B cell (primary cell): ENCODE results near the gene MAGIX. TPM values are rescaled to one million over a fixed set of nuclear protein-coding genes. Genes with fewer than 3 reads are reported as not detected.
A peak's percentile ranks its signal among the peaks of the same experiment; 100 is the strongest.
"Not testable (repeated sequence)": the region's sequence is repeated elsewhere in the genome, so short reads cannot be mapped to it uniquely, and the experiment has no call there.

Experiments
- ATAC-seq: fragments of 200-7000 bp; cut with Tn5 transposase; one replicate; pipeline ENCODE4 v1.10.0; 2021; ENCODE audit warnings: low read depth, mild to moderate bottlenecking, moderate number of reproducible peaks, moderate library complexity
- CTCF ChIA-PET: fragments of 350-600 bp; sonication (Branson Sonifier 250); formaldehyde crosslinking; loops from one replicate; lab custom pipeline; 2021; ENCODE audit warnings: antibody characterized with exemption, inconsistent platforms; lab: Charles Lee
- POLR2A ChIA-PET: fragments of 350-600 bp; sonication (Branson Sonifier 250); formaldehyde crosslinking; loops from one replicate; lab custom pipeline; 2021; ENCODE audit warnings: antibody characterized with exemption; lab: Charles Lee
- DNase-seq: peaks from one replicate; pipeline ENCODE4 v3.0.0; 2013
- H2AFZ ChIP-seq: 2 replicates; pipeline ENCODE4 v1.6.1; 2012; ENCODE audit warnings: mild to moderate bottlenecking, low read depth, low read length; ENCODE audit not compliant: insufficient read depth, poor library complexity, severe bottlenecking
- H3K27ac ChIP-seq, 2 donors: 1 replicate in 1 of 2; 2 replicates in 1 of 2; pipeline ENCODE4 v1.5.1; 2012 to 2013; ENCODE audit warnings: low read length in 2 of 2, mild to moderate bottlenecking in 2 of 2, moderate library complexity in 1 of 2
- H3K27me3 ChIP-seq, 4 experiments: fragments of 200-600 bp in 1 of 4; sonication (generic) in 1 of 4; replicated peaks in 1 of 4; 1 replicate in 2 of 4; 2 replicates in 2 of 4; pipeline versions ENCODE4 v1.6.1 to v1.7.0; 2013 to 2016; ENCODE audit warnings: low read length in 3 of 4, mild to moderate bottlenecking in 2 of 4, mixed read lengths in 1 of 4, moderate library complexity in 1 of 4; ENCODE audit not compliant: insufficient read depth in 4 of 4, control insufficient read depth in 3 of 4; ENCODE audit errors: control extremely low read depth in 1 of 4
- H3K36me3 ChIP-seq, 2 experiments: replicated peaks in 1 of 2; 1 replicate in 1 of 2; 2 replicates in 1 of 2; pipeline versions ENCODE4 v1.6.1 to v1.7.1; 2013; ENCODE audit warnings: low read length in 1 of 2; ENCODE audit not compliant: insufficient read depth in 2 of 2, control insufficient read depth in 1 of 2; ENCODE audit errors: control extremely low read depth in 1 of 2, extremely low read depth in 1 of 2
- H3K4me1 ChIP-seq, 2 donors: fragments of 200-600 bp in 1 of 2; sonication (generic) in 1 of 2; 1 replicate in 1 of 2; 2 replicates in 1 of 2; pipeline versions ENCODE4 v1.5.1 to v1.6.1; 2013 to 2017; ENCODE audit warnings: low read length in 2 of 2; ENCODE audit not compliant: control insufficient read depth in 2 of 2, insufficient read depth in 2 of 2
- H3K4me2 ChIP-seq: replicated peaks from 2 replicates; pipeline ENCODE3; 2012; ENCODE audit warnings: mild to moderate bottlenecking, low read depth, low read length; ENCODE audit not compliant: poor library complexity, severe bottlenecking
- H3K4me3 ChIP-seq, 5 experiments: fragments of 200-600 bp in 1 of 5; sonication (generic) in 1 of 5; 1 replicate in 3 of 5; 2 replicates in 2 of 5; pipeline versions ENCODE4 v1.5.1 to v1.7.0; 2011 to 2016; ENCODE audit warnings: low read length in 4 of 5, mild to moderate bottlenecking in 4 of 5, low read depth in 2 of 5, control low read depth in 1 of 5, moderate library complexity in 1 of 5; ENCODE audit not compliant: insufficient read depth in 1 of 5; ENCODE audit errors: control extremely low read depth in 1 of 5, extremely low read depth in 1 of 5
- H3K79me2 ChIP-seq: fragments of 200-600 bp; sonication (generic); one replicate; pipeline ENCODE4 v1.6.0; 2016; ENCODE audit warnings: low read length; ENCODE audit not compliant: control insufficient read depth, insufficient read depth
- H3K9ac ChIP-seq: fragments of 200-600 bp; sonication (generic); 2 replicates; pipeline ENCODE4 v1.6.1; 2017; ENCODE audit warnings: mild to moderate bottlenecking, low read length, moderate library complexity
- H3K9me3 ChIP-seq, 3 donors: one replicate each; pipeline versions ENCODE4 v1.6.1 to v1.7.1; 2013; ENCODE audit warnings: low read length in 2 of 3; ENCODE audit not compliant: control insufficient read depth in 2 of 3, insufficient read depth in 1 of 3; ENCODE audit errors: control extremely low read depth in 1 of 3
- H4K20me1 ChIP-seq: 2 replicates; pipeline ENCODE4 v1.6.0; 2012; ENCODE audit warnings: mild to moderate bottlenecking, low read length; ENCODE audit not compliant: insufficient read depth, control insufficient read depth, poor library complexity, severe bottlenecking
- H3K27ac Mint-ChIP-seq: one replicate; pipeline ENCODE4 v1.8.0; 2021; ENCODE audit warnings: mixed read lengths
- H3K27me3 Mint-ChIP-seq: one replicate; pipeline ENCODE4 v1.8.0; 2021; ENCODE audit warnings: mixed read lengths
- H3K4me1 Mint-ChIP-seq: one replicate; pipeline ENCODE4 v1.8.0; 2021; ENCODE audit warnings: mixed read lengths
- H3K4me3 Mint-ChIP-seq: one replicate; pipeline ENCODE4 v1.8.0; 2021; ENCODE audit warnings: mixed read lengths
- H3K9me3 Mint-ChIP-seq: one replicate; pipeline ENCODE4 v1.8.0; 2022; ENCODE audit warnings: mixed read lengths; ENCODE audit not compliant: insufficient read depth
- EZH2 ChIP-seq: IDR thresholded peaks from 2 replicates; pipeline ENCODE4 v1.6.1; 2012; ENCODE audit warnings: borderline replicate concordance, low read depth, mild to moderate bottlenecking, moderate library complexity, low read length; ENCODE audit not compliant: insufficient read depth, poor library complexity, severe bottlenecking
- WGBS: methylation state at CpG from one replicate; pipeline ENCODE4 v1.1.5; 2013; ENCODE audit warnings: missing lambda C conversion rate; ENCODE audit not compliant: insufficient coverage; 5-methylcytosine and 5-hydroxymethylcytosine counted together
- intact Hi-C: fragments of 100-400 bp; cut with micrococcal nuclease; formaldehyde crosslinking; loops from one replicate; pipeline ENCODE4 v1.10.0; 2022
- polyA plus RNA-seq: library from polyadenylated mRNA; depleted of rRNA; stranded (reverse); fragments of >200 nt; gene quantifications from 2 replicates; pipeline ENCODE4 v1.2.3, GENCODE V29; 2012
- total RNA-seq, 2 donors: library from RNA; stranded (reverse); fragments of 120-200 nt in 1 of 2; gene quantifications; 1 replicate in 1 of 2; 2 replicates in 1 of 2; pipeline versions ENCODE4 v1.2.3 to v1.2.4, GENCODE V29; 2013 to 2022
- TF ChIP-seq, protein P1 (sequence below): fragments of 200-600 bp; IDR thresholded peaks from one replicate; pipeline ENCODE4 v1.8.0; 2022; ENCODE audit warnings: antibody characterized with exemption, mild to moderate bottlenecking

The MAGIX gene
- total and polyA plus RNA-seq, 2 donors (not counting 1 experiment from before 2014, with no cell fraction given), result 1.2 to 2.4 TPM

DNA sequence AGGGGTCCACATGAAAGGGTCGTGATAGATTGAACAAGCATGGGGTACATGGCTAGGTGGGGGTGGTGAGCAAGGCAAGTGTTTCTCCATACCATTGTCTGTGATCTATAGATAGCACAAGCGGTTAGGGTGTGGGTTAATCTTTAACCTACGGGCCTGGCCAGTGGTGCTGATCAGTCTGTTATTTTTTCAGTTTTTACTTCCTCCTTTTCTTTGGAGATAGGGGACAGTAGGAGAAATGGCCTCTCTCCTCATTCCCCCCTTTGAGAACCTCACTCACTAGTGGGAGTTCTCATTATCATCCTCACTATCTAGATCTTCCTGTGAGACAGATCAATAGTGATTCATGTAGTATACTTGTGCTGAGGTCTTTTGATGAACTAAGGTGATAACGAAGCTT lies 22.8 kb upstream of the MAGIX start:
- WGBS, result no CpG with 5 or more reads among the region's 4 CpGs
- Histone ChIP-seq H3K9ac (no peak overlapping the region), H4K20me1 (no peaks in the 10 kb centered on the region), H3K4me2 (no peak overlapping the region), H3K9me3 (peaks cover 0 to 15% (median 13%) of the 10 kb centered on the region in 3 donors), H3K79me2 (no peaks in the 10 kb centered on the region), H2AFZ (no peak overlapping the region), H3K4me1 (no peaks in the 10 kb centered on the region), H3K36me3 (no peaks in the 10 kb centered on the region), H3K4me3 (no peak overlapping the region), H3K27ac (no peak overlapping the region), H3K27me3 (no peaks in the 10 kb centered on the region)
- DNase-seq, result no peak
- CTCF ChIA-PET, result no interaction called here
- TF ChIP-seq EZH2, result no peak
- TF ChIP-seq, protein P1, sequence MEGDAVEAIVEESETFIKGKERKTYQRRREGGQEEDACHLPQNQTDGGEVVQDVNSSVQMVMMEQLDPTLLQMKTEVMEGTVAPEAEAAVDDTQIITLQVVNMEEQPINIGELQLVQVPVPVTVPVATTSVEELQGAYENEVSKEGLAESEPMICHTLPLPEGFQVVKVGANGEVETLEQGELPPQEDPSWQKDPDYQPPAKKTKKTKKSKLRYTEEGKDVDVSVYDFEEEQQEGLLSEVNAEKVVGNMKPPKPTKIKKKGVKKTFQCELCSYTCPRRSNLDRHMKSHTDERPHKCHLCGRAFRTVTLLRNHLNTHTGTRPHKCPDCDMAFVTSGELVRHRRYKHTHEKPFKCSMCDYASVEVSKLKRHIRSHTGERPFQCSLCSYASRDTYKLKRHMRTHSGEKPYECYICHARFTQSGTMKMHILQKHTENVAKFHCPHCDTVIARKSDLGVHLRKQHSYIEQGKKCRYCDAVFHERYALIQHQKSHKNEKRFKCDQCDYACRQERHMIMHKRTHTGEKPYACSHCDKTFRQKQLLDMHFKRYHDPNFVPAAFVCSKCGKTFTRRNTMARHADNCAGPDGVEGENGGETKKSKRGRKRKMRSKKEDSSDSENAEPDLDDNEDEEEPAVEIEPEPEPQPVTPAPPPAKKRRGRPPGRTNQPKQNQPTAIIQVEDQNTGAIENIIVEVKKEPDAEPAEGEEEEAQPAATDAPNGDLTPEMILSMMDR, result no peak
- no peak for ATAC-seq
- POLR2A ChIA-PET, result interaction anchor here (0.6 kb wide), 1 partner anchor 59 kb away, joined by 12 read pairs; no protein-coding TSS in a partner anchor
- Mint-ChIP-seq H3K4me1 (no peaks in the 10 kb centered on the region), H3K27me3 (no peaks in the 10 kb centered on the region), H3K9me3 (peaks cover 4% of the 10 kb centered on the region), H3K27ac (no peak overlapping the region), H3K4me3 (no peak overlapping the region)
- intact Hi-C loops, result no loop called here

DNA sequence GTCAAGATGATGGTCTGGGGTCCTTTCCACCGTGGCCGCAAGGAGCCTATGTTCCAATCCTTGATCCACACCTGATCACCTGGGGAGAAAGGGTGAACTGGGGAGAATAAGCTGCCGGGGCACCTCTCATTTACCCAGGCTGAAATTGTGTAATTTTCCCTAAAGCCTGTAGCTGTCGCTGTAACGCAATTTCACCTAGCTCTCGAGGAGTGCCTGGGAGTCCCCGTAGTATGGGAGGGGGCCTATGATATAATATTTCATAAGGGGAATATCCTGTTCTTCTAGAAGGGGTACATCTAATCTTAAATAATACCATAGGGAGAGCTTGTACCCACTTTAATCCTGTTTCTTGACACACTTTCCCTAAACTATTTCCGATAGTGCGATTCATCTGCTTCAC lies 20.3 kb upstream of the MAGIX start:
- ATAC-seq, POLR2A ChIA-PET, H3K9ac ChIP-seq, DNase-seq, H3K9me3 Mint-ChIP-seq, H3K27me3 Mint-ChIP-seq, H3K4me1 ChIP-seq, H3K27me3 ChIP-seq, H3K4me3 Mint-ChIP-seq, intact Hi-C loops, H3K27ac ChIP-seq, H3K27ac Mint-ChIP-seq, H3K79me2 ChIP-seq, H3K4me2 ChIP-seq, H3K4me3 ChIP-seq, H3K36me3 ChIP-seq, H4K20me1 ChIP-seq, H2AFZ ChIP-seq, H3K4me1 Mint-ChIP-seq: not testable (repeated sequence)
- CTCF ChIA-PET, result interaction anchor here (1.4 kb wide), 2 partner anchors 13 to 25 kb away, joined by 3 to 4 read pairs; no protein-coding TSS in a partner anchor
- no CpG with 5 or more reads among the region's 9 CpGs for WGBS
- TF ChIP-seq, protein P1, result peak; percentile 13
- peaks cover 0 to 15% (median 13%) of the 10 kb centered on the region in 3 donors for H3K9me3 ChIP-seq

DNA sequence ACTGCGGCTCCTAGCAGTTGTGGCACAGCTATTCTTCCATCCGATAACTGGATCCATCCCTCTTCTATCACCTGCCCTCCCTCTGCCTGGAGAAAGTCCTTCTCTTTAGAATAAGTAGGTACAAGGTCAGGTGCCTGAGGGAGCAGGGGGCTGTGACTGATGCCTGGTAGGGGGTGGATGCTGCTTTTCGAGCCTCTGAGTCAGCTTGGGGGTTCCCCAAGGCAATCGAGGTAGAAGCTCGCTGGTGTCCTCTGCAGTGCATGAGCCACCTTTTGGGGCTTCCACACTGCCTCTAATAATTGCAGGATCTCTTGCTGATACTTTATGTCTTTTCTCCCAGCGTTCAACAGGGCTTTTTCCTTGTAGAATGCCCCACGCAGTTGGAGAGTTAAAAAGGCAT lies 19.4 kb upstream of the MAGIX start:
- no CpG with 5 or more reads among the region's 7 CpGs for WGBS
- intact Hi-C loops, H4K20me1 ChIP-seq, H3K27ac Mint-ChIP-seq, H3K4me3 ChIP-seq, H3K27ac ChIP-seq, H2AFZ ChIP-seq, H3K4me2 ChIP-seq, POLR2A ChIA-PET, H3K4me1 Mint-ChIP-seq, H3K27me3 Mint-ChIP-seq, H3K4me3 Mint-ChIP-seq, DNase-seq, H3K36me3 ChIP-seq, H3K79me2 ChIP-seq, H3K4me1 ChIP-seq, H3K9ac ChIP-seq, H3K27me3 ChIP-seq, H3K9me3 Mint-ChIP-seq, ATAC-seq: not testable (repeated sequence)
- peaks cover 0 to 13% (median 13%) of the 10 kb centered on the region in 3 donors for H3K9me3 ChIP-seq
- CTCF ChIA-PET, result interaction anchor here (1.4 kb wide), 2 partner anchors 12 to 24 kb away, joined by 3 to 4 read pairs; no protein-coding TSS in a partner anchor
